ENCODE results near the gene GABRD.

The GABRD gene

GRCh38 chr1:2019172-2019543 lies at the start of gene GABRD:
GABRD (plus strand) TSS chr1:2019345; CDS start chr1:2019424, 79 bp downstream.
- peak; percentile 24 for DNase-seq
- no peak for TF ChIP-seq CTCF (IDR thresholded peaks at IDR 0.05; ENCODE audit: low read depth, low read length)
- Histone ChIP-seq H3K27me3 (ENCODE audit: insufficient read depth, low read depth, severe bottlenecking) (peaks cover 36% of the 10 kb centered on the region), H3K27ac (no peak within 1 kb of the TSS), H3K4me3 (ENCODE audit: low read depth, low read length) (peak within 1 kb of the TSS; percentile 25), H3K36me3 (no peaks in the 10 kb centered on the region), H3K9me3 (ENCODE audit: severe bottlenecking) (no peaks in the 10 kb centered on the region)

- no peak for DNase-seq
- Histone ChIP-seq H3K4me3 (ENCODE audit: low read depth, low read length) (no peak overlapping the region), H3K27ac (no peak overlapping the region), H3K27me3 (ENCODE audit: insufficient read depth, low read depth, severe bottlenecking) (no peaks in the 10 kb centered on the region), H3K9me3 (ENCODE audit: severe bottlenecking) (no peaks in the 10 kb centered on the region), H3K36me3 (no peaks in the 10 kb centered on the region)
- no peak for TF ChIP-seq CTCF (IDR thresholded peaks at IDR 0.05; ENCODE audit: low read depth, low read length)
Observed at GRCh38 chr1:1969505-1969900, 49.6 kb upstream of the GABRD start.

- H3K9me3 ChIP-seq (ENCODE audit: severe bottlenecking), result no peaks in the 10 kb centered on the region
- TF ChIP-seq CTCF (IDR thresholded peaks at IDR 0.05; ENCODE audit: low read depth, low read length), result no peak
- no peak for DNase-seq
- no peaks in the 10 kb centered on the region for H3K36me3 ChIP-seq
- H3K4me3 ChIP-seq (ENCODE audit: low read depth, low read length), result no peak overlapping the region
- no peak overlapping the region for H3K27ac ChIP-seq
- H3K27me3 ChIP-seq (ENCODE audit: insufficient read depth, low read depth, severe bottlenecking), result no peaks in the 10 kb centered on the region
Observed at GRCh38 chr1:1969953-1970716, 49.0 kb upstream of the GABRD start.

- no peaks in the 10 kb centered on the region for H3K27me3 ChIP-seq (ENCODE audit: insufficient read depth, low read depth, severe bottlenecking)
- H3K9me3 ChIP-seq (ENCODE audit: severe bottlenecking), result no peaks in the 10 kb centered on the region
- no peak for TF ChIP-seq CTCF (IDR thresholded peaks at IDR 0.05; ENCODE audit: low read depth, low read length)
- DNase-seq, result no peak
- H3K36me3 ChIP-seq, result no peaks in the 10 kb centered on the region
- H3K4me3 ChIP-seq (ENCODE audit: low read depth, low read length), result no peak overlapping the region
- H3K27ac ChIP-seq, result no peak overlapping the region
Observed at GRCh38 chr1:1971017-1971416, 48.1 kb upstream of the GABRD start.

GRCh38 chr1:1971688-1972087 lies 47.5 kb upstream of the GABRD start:
- no peak for DNase-seq
- no peak overlapping the region for H3K4me3 ChIP-seq (ENCODE audit: low read depth, low read length)
- no peaks in the 10 kb centered on the region for H3K27me3 ChIP-seq (ENCODE audit: insufficient read depth, low read depth, severe bottlenecking)
- no peaks in the 10 kb centered on the region for H3K9me3 ChIP-seq (ENCODE audit: severe bottlenecking)
- H3K36me3 ChIP-seq, result no peaks in the 10 kb centered on the region
- no peak for TF ChIP-seq CTCF (IDR thresholded peaks at IDR 0.05; ENCODE audit: low read depth, low read length)
- H3K27ac ChIP-seq, result no peak overlapping the region
